ENCODE data around the gene OR1E2.

DNA sequence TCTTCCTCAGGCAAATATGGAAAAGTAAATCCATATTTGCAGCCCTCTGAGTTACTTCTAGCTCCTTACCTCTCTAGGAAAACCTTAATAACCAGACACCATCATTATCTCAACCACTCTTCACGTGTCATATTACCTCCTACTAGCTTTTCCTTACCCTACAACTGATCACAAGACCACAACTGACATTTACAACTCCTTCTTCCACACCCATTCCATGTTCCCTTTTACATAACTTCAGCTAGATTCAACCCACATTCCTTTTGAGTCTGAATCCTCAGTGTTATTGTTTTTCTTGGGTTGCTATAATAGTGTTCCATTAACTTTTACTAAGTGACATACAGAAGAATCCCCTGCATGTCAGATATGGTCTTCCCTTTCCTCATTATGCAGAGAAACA, 4.7 kb upstream of the OR1E2 start:
- TF ChIP-seq, protein P1, sequence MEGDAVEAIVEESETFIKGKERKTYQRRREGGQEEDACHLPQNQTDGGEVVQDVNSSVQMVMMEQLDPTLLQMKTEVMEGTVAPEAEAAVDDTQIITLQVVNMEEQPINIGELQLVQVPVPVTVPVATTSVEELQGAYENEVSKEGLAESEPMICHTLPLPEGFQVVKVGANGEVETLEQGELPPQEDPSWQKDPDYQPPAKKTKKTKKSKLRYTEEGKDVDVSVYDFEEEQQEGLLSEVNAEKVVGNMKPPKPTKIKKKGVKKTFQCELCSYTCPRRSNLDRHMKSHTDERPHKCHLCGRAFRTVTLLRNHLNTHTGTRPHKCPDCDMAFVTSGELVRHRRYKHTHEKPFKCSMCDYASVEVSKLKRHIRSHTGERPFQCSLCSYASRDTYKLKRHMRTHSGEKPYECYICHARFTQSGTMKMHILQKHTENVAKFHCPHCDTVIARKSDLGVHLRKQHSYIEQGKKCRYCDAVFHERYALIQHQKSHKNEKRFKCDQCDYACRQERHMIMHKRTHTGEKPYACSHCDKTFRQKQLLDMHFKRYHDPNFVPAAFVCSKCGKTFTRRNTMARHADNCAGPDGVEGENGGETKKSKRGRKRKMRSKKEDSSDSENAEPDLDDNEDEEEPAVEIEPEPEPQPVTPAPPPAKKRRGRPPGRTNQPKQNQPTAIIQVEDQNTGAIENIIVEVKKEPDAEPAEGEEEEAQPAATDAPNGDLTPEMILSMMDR (IDR thresholded peaks at IDR 0.05; ENCODE audit: low read depth, low read length), result no peak
- no peak for TF ChIP-seq EZH2phosphoT487 (IDR thresholded peaks at IDR 0.05; ENCODE audit: low read depth)

Data from OCI-LY3 (cell line).